GM21528 (cell line): ENCODE measurements around the gene BRSK2.

Experiments used
- ATAC-seq: cut with Tn5 transposase; IDR thresholded peaks from one replicate; pipeline ENCODE4 v1.9.1; 2021; ENCODE audit warnings: mild to moderate bottlenecking, moderate library complexity; ENCODE audit not compliant: unreplicated experiment, low FRiP score

BRSK2 gene

DNA sequence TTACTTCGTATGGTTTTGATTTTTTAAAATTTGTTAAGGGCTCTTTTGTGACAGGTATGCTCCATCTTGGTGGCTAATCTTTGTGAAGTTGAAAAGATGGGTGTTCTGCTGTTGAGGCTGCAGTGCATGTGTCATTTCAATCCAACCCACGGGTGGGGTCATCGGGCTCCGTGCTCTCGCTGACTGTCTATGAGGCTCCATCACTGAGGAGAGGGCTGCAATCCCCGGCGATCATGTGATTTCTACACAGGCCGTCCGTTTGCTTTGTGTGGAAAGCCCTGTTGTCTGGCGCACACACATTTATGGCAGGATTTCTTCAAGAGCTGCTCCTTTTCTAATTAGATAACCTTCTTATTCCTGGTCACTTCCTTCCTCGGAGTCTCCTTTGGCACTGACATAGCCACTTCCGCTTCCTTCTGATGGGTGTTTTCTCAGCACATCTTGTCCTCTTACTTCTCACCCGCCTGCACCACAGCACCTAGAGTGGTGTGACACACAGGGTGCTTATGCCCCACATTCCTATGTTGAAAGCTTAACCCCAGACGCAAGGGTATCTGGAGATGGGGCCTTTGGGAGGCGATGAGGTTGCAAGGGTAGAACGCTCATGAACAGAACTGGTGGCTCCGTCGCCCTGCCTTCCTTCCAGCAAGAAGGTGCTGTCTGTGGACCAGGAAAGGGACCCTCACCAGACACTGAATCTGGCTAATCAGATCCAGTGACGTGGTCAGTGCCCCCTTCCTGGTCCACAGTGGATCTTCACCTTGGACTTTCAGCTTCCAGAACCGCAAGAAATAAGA is 87.4 kb downstream of the BRSK2 start:
- no peak for ATAC-seq

- ATAC-seq = no peak
Measured at GRCh38 chr11:1478011-1478410, 88.3 kb downstream of the BRSK2 start.

DNA sequence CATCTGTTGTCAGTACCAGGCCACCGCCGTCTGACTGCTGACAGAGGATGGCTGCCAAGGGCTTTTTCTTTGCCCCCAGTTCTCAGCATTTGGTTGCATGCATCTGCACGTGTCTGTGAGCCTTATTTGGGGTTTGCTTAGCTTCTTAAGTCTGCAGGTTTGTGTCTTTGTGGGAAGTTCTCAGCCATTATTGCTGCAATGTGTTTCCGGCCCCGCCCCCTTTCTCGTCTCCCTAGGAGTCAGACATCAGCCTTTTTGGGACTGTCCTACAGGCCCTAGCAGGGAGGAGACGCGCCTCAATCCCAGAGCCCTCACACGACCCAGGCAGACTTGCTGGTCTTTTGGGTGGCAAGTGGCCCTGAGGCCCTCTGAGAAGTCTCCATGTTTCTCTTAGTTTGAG is 88.8 kb downstream of the BRSK2 start:
- ATAC-seq = no peak

- no peak for ATAC-seq
Measured at GRCh38 chr11:1479006-1479677, 89.4 kb downstream of the BRSK2 start.

GRCh38 chr11:1479678-1480118 is 90.0 kb downstream of the BRSK2 start:
- ATAC-seq = no peak

DNA sequence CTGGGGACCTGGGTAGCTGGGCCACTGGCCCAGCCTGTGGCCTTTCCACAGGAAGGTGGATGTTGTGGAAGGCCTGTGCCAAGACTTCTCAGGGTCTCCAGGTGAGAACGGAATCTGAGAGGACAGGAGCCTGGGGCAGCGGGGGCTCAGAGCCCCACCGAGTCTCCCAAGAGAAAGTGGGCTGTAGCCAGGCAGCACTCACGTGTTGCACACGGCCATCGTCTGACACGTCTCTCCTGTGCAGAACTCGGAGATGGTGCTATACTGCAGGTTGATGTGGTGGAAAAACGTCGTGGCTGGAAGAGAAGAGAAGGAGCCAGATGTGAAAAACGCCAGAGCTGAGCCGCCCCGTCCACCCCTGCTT is 90.4 kb downstream of the BRSK2 start:
- no peak for ATAC-seq

DNA sequence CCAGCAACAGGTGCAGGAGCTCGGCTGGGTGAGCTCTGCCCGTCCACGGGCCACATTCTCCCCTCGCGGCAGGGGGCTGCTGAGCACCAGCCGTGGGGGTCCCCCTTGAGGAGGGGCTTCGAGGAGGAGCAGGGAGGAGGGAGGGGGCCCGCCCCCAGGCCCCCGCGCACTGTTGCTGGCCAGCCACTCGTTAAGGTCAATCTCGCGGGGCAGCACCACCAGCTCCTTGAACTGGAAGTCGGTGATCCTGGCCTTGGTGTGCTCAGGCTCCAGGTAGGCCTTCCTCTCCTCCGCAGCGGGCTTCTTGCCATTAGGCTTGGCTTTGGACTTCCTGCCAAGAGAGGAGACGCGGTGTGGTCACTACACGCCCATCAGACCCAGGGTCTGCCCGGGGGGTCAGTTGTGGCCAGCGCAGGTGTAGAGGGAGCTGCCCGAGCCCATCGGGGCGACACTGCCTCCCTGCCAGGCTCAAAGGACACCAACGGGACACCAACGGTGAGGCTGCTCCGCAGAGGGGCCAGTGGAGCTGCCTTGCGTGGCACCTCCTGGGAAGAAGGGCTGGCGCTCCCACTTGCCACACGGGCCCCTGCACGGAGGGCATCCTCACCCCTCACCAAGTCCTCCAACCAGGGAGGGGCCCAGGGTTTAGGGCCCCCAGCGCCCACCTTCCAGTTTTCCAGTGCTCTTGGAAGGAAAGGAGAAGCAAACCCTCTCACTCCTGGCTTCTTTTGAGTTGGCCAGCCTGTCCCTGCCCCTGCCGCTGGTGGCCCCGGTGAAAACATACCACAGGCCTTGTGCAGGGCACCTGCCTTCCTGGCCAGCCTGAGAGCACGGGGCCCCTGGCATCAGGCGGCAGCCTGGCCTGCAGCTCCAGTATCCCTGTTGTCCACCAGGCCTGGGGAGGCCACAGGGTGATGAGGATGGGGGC is 91.1 kb downstream of the BRSK2 start:
- ATAC-seq = no peak

DNA sequence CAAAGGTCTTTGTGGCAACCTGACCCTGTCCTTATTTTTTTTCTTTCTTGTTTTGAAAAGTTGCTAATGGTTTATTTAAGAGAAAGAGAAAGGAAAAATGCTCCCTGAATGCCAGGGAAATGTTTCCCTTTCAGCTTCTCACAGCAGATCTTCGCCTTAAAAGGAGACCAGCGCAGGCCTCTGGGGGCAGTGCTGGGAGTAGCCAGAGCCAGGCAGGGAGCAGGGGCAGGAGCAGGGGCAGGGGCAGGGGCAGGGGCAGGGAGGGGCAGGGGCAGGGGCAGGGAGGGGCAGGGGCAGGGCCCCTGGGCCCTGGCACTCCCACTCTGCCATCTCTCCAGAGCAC is 91.7 kb downstream of the BRSK2 start:
- no peak for ATAC-seq

DNA sequence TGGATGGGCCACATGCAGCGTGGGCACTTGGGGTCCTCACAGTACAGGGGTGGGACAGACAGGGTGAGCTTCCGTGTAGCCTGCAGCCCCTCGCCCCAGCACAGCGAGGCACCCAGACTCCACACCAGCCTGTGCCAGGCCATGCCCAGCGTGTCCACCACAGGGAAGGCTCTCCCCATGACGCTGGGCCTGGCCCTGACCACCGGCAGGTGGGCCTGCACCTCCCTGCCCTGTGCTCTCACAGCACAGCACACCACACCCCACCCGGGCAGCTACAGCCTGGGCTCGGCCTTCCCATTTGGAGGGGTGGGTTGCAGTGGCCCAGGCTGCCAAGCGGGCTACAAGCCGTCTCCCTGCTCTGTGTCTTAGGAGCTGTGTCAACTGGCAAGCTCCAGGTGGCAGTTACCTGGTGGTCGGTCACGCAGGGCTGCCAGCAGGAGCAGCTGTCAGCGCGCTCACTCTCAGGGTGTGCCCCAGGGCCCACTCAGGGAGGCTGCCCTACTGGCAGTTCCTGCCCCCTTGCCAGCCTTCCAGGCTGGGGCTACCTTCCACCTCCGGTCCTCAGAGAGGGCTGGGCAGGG is 92.2 kb downstream of the BRSK2 start:
- ATAC-seq = no peak

GRCh38 chr11:1482581-1483444 is 93.1 kb downstream of the BRSK2 start:
- no peak for ATAC-seq

DNA sequence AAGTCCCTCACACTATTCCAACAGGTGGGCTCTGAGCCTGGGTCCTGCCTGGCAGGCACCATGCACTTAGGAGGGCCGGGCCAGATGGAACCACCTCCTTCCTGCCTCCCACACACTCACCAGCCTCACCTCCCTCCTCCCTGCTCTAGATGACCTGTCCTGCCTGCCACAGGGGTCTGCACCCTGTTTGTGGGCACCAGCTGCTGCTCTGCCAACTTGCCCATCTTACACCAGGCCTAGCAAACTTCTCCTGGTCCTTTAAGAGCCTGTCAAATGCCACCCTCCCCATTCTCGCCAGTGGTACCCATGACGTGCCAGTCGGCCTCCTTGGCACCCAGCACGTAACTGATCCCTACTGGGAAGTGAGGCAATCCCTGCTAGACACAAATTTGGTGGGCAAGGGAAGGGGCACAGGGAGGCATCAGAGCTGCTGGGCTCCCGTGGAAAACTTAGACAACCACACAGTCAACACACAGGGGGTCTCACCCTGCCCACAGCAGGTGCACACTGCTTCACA is 93.8 kb downstream of the BRSK2 start:
- no peak for ATAC-seq

- ATAC-seq = no peak
Measured at GRCh38 chr11:1484061-1484671, 94.4 kb downstream of the BRSK2 start.

- no peak for ATAC-seq
Measured at GRCh38 chr11:1484695-1485503, 95.2 kb downstream of the BRSK2 start.

DNA sequence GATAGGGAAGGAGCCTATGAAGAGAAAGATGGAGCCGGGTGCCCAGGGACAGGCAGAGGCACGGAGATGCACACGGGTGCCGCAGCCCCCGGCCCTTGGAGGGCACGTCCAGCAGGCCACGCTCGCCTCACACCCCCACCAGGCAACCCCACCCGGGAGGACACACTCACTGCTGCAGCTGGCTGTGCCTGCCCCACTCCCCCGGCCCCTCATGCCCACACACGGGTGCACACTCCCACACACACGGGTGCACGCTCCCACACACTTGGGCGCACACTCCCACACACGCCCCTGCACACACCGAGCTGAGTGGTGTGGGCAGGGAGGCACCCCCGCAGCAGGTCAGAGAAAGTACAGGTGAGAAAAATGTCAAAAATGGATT is 95.8 kb downstream of the BRSK2 start:
- ATAC-seq = no peak

DNA sequence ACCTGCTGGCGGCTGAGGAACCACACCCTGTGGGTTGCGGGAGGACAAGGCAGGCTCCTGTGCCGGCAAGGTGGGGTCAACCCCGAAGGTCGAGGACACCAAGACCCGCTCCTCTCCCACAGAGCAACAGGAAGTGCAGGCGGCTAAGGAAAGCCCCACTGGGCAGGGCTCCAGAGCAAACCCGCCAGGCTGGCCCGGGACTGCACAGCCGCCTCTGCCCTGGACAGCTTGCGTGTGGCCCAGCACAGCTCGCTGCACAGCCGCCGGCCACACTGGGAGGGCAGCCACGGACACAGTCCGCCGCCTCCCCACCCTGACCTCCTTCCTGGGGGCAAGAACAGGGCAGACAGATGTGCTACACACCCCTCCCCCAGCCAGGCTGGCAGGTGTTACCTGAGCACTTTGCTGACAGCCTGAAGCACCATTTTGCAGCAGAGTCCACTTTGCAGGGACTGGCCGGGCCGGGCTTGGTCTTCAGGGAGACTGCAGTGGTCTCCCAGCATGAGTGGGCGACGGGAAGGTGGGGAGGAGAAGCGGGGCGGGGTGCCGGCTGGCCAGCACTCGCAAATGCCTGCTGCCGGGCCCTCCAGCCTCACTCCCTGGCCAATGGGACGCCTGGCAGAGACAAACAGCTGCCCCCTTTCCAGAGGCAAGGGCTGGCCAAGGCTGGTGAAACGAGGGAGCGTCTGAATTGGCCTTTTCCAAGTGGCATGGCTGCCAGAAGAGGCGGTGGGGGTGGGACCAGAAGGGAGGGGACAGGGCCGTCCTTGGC is 96.5 kb downstream of the BRSK2 start, which contains the start of gene MOB2:
Gene MOB2 (minus strand): TSS at position 726 of the 772 bp plus-strand sequence. CDS start 223 bp downstream, at position 503.
- no peak for ATAC-seq

DNA sequence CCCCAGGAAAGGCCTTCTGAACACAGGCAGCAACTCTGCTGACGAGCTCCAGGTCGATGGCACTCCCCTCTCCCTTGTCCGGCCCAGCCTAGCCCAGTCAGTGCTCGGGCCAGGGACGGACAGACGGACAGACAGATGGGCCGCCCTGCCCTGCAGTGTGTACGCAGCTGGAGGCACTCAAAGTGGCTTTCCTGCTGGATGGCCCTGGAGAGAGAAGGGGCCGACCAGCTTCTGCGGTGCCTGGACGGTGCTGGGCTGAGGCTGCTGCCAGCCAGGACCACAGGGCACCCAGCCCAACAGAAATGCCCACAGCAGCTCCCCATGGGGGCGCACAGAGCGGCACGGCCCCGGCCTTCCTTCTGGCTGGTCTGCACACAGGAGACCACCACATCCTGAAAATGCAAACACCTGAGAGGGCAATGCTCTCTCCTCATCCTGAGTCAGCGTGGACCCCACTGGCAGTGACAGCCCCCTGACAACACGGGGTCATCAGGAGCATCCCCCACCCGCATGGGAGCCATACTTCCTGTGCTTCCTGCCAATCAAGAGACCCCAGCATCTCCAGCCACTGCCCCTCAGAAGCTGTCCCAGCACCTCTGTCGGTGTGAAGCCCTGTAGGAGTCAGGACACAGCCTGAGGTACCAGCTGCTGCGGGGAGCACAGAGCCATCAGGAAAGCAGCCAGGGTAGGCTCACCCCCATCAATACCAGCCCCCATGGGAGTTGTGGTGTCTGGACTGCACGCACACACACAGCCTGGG is 97.5 kb downstream of the BRSK2 start:
- no peak for ATAC-seq
